Esophagus muscularis mucosa (tissue), 4 donors: ENCODE data around the gene CFL2.

Experiments
- EP300 ChIP-seq: sonication (generic); formaldehyde crosslinking; IDR thresholded peaks from one replicate; pipeline ENCODE4 v1.6.1; 2017; ENCODE audit warnings: antibody characterized with exemption
- POLR2A ChIP-seq: fragments of 450-650 bp; IDR thresholded peaks from one replicate; pipeline ENCODE4 v1.6.1; 2017; ENCODE audit warnings: antibody characterized with exemption, moderate library complexity, mild to moderate bottlenecking, low read depth
- POLR2AphosphoS5 ChIP-seq, 2 donors: sonication (generic); formaldehyde crosslinking; IDR thresholded peaks; one replicate each; pipeline ENCODE4 v1.6.1; 2017; ENCODE audit warnings: antibody characterized with exemption in 2 of 2
- TF ChIP-seq, protein P1 (sequence below), 3 experiments: fragments of 200-600 bp in 2 of 3; fragments of 450-650 bp in 1 of 3; sonication (generic) in 2 of 3; IDR thresholded peaks; one replicate each; pipeline ENCODE4 v1.5.1; 2017 to 2019; ENCODE audit warnings: antibody characterized with exemption in 3 of 3, mild to moderate bottlenecking in 2 of 3, moderate library complexity in 1 of 3

DNA sequence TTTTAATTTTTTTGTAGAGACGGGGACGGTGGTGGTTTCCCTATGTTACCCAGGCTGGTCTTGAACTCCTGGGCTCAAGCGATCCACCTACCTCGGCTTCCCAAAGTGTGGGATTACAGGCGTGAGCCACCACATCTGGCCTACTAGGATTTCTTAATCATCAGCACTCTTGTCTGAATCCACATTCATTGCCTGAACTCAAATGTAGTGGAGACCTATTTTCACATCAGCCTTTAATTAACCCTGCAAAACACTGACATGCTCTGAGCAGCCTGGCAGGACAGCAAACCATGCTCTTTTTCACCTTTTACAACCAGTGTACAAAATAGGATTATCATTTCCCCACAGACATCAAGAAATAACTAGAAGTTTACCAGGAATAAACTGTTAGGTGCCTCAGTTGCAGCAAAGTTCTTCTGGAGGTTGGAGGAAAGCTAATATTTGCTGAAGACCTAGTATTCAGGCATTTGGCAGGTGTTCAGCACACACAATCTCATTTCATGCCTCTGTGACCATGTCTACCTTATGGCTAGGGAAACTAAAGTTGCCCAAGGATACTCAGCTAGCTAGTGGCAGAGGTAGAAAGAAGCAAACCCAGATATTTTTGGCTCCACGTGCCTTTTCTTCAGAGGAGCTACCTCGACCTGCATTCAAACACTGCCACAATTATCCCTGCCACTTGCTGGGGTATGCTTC is 37.7 kb downstream of the CFL2 start:
- TF ChIP-seq, protein P1, sequence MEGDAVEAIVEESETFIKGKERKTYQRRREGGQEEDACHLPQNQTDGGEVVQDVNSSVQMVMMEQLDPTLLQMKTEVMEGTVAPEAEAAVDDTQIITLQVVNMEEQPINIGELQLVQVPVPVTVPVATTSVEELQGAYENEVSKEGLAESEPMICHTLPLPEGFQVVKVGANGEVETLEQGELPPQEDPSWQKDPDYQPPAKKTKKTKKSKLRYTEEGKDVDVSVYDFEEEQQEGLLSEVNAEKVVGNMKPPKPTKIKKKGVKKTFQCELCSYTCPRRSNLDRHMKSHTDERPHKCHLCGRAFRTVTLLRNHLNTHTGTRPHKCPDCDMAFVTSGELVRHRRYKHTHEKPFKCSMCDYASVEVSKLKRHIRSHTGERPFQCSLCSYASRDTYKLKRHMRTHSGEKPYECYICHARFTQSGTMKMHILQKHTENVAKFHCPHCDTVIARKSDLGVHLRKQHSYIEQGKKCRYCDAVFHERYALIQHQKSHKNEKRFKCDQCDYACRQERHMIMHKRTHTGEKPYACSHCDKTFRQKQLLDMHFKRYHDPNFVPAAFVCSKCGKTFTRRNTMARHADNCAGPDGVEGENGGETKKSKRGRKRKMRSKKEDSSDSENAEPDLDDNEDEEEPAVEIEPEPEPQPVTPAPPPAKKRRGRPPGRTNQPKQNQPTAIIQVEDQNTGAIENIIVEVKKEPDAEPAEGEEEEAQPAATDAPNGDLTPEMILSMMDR (IDR thresholded peaks at IDR 0.05) = no peak
- TF ChIP-seq POLR2AphosphoS5 (IDR thresholded peaks at IDR 0.05) (no peak), EP300 (no peak), POLR2A (no peak)
